Lung (tissue), 12 donors: ENCODE data around the gene FMNL1. TPM values are rescaled to one million over a fixed set of nuclear protein-coding genes. Genes with fewer than 3 reads are reported as not detected.
A peak's percentile ranks its signal among the peaks of the same experiment; 100 is the strongest.

Experiments used
- ATAC-seq: fragments of 200-7000 bp; cut with Tn5 transposase; one replicate; pipeline ENCODE4 v1.9.1; 2020; ENCODE audit warnings: moderate number of reproducible peaks; ENCODE audit not compliant: insufficient read depth, low FRiP score
- DNase-seq, 3 donors: peaks; one replicate each; pipeline ENCODE4 v3.0.0-alpha.2; 2013 to 2017
- H3K27ac ChIP-seq, 2 donors: one replicate each; pipeline ENCODE4 v1.5.1; 2013; ENCODE audit warnings: mild to moderate bottlenecking in 2 of 2, moderate library complexity in 2 of 2, control low read depth in 1 of 2, inconsistent platforms in 1 of 2, low read depth in 1 of 2, low read length in 1 of 2
- H3K27me3 ChIP-seq, 3 donors: one replicate each; pipeline ENCODE4 v1.5.1; 2013; ENCODE audit warnings: low read length in 2 of 3; ENCODE audit not compliant: control insufficient read depth in 3 of 3, insufficient read depth in 3 of 3
- H3K36me3 ChIP-seq, 4 donors: one replicate each; pipeline ENCODE4 v1.5.1; 2013; ENCODE audit warnings: low read length in 4 of 4, mild to moderate bottlenecking in 1 of 4, moderate library complexity in 1 of 4; ENCODE audit not compliant: control insufficient read depth in 4 of 4, insufficient read depth in 4 of 4
- H3K4me1 ChIP-seq, 5 donors: one replicate each; pipeline ENCODE4 v1.5.1; 2013; ENCODE audit warnings: low read length in 5 of 5, mild to moderate bottlenecking in 2 of 5, moderate library complexity in 1 of 5; ENCODE audit not compliant: control insufficient read depth in 5 of 5, insufficient read depth in 5 of 5
- H3K4me3 ChIP-seq: one replicate; pipeline ENCODE4 v1.5.1; 2013; ENCODE audit warnings: mild to moderate bottlenecking, control low read depth, moderate library complexity
- H3K9ac ChIP-seq, 2 donors: one replicate each; pipeline ENCODE4 v1.5.1; 2013; ENCODE audit warnings: low read length in 2 of 2, control low read depth in 1 of 2; ENCODE audit not compliant: insufficient read depth in 1 of 2
- H3K9me3 ChIP-seq, 4 donors: one replicate each; pipeline ENCODE4 v1.5.1; 2013; ENCODE audit warnings: low read length in 3 of 4, mild to moderate bottlenecking in 1 of 4, moderate library complexity in 1 of 4; ENCODE audit not compliant: control insufficient read depth in 4 of 4, insufficient read depth in 3 of 4
- WGBS, 2 donors: extraction: QIAGEN DNeasy Blood & Tissue Kit; methylation state at CpG; one replicate each; pipeline ENCODE4 v1.1.7; 2013; 5-methylcytosine and 5-hydroxymethylcytosine counted together
- polyA plus RNA-seq, 2 donors: library from polyadenylated mRNA; stranded (reverse); fragments of 200-250 nt; gene quantifications; one replicate each; pipeline ENCODE4 v1.2.1, GENCODE V29; 2013
- total RNA-seq, 2 donors: library from RNA; depleted of rRNA in 1 of 2; stranded (reverse); fragments of >200 nt in 1 of 2; gene quantifications; one replicate each; pipeline ENCODE4 v1.2.1, GENCODE V29; 2014 to 2021
- TF ChIP-seq, protein P1 (sequence below): IDR thresholded peaks from 2 replicates; pipeline ENCODE4 v1.5.1; 2012; ENCODE audit warnings: mild to moderate bottlenecking; ENCODE audit errors: control extremely low read depth, extremely low read depth
- donor health status: control.
- donor health status: control.
- donor health status: Bipolar disorder and iron deficiency.
- donor health status: healthy.
- donor health status: DM: yes; HTN: yes; CAD: no.

Gene FMNL1
- total and polyA plus RNA-seq, 4 donors = 25.0 to 135 (median 56.6) TPM

DNA sequence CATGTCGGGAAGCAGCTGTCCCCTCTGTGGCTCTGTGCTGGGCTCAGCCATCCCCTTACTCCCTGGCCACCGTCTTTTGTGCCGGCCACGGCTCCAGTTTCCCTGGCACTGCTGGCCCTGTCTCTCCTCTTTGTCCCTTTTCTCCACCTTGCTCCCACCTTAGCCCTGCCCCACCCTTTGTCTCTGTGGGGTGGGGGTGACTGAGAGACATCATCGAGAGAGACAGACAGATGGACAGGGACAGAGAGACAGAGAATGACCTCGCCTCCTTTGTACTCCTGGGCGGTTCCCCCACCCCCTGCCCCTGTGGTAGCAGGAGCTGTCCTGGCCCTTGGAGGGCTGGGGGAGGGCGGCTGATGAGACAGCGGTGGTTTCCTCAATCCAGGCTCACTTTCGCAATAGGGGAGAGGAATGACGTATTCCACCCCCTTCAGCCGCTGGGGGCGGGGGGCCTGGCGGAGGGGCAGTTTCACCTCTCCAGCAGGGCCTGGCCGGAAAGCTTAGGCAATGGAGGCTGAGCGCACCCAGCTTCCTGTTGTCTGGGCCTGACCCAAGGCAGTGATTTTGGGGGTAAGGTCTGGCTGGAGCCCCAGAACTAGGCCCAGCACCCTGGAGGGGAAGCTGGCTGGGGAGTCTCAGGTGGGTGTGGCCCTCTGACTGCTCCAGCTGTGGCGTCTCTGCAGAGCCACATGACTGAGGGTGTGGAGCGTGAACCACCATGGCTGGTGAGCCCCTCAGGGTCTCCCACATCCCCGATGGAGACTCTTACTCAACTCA is 7.3 kb downstream of the FMNL1 start:
- Histone ChIP-seq H3K4me1 (peaks cover 0 to 28% (median 10%) of the 10 kb centered on the region in 5 donors), H3K36me3 (peaks cover 0 to 5% (median 0%) of the 10 kb centered on the region in 4 donors), H3K9me3 (no peaks in the 10 kb centered on the region), H3K27me3 (peaks cover 0 to 2% (median 0%) of the 10 kb centered on the region in 3 donors), H3K9ac (peak overlapping the region in 1 of 2 donors; percentile 53), H3K4me3 (no peak overlapping the region), H3K27ac (peak overlapping the region; percentile 35 to 87)
- DNase-seq (peak; percentile 84 to 90 (median 85)), ATAC-seq (peak; percentile 58)
- 29 to 39% methylated on average over 19 of the region's 19 CpGs for WGBS, 2 donors
- TF ChIP-seq, protein P1, sequence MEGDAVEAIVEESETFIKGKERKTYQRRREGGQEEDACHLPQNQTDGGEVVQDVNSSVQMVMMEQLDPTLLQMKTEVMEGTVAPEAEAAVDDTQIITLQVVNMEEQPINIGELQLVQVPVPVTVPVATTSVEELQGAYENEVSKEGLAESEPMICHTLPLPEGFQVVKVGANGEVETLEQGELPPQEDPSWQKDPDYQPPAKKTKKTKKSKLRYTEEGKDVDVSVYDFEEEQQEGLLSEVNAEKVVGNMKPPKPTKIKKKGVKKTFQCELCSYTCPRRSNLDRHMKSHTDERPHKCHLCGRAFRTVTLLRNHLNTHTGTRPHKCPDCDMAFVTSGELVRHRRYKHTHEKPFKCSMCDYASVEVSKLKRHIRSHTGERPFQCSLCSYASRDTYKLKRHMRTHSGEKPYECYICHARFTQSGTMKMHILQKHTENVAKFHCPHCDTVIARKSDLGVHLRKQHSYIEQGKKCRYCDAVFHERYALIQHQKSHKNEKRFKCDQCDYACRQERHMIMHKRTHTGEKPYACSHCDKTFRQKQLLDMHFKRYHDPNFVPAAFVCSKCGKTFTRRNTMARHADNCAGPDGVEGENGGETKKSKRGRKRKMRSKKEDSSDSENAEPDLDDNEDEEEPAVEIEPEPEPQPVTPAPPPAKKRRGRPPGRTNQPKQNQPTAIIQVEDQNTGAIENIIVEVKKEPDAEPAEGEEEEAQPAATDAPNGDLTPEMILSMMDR = no peak

DNA sequence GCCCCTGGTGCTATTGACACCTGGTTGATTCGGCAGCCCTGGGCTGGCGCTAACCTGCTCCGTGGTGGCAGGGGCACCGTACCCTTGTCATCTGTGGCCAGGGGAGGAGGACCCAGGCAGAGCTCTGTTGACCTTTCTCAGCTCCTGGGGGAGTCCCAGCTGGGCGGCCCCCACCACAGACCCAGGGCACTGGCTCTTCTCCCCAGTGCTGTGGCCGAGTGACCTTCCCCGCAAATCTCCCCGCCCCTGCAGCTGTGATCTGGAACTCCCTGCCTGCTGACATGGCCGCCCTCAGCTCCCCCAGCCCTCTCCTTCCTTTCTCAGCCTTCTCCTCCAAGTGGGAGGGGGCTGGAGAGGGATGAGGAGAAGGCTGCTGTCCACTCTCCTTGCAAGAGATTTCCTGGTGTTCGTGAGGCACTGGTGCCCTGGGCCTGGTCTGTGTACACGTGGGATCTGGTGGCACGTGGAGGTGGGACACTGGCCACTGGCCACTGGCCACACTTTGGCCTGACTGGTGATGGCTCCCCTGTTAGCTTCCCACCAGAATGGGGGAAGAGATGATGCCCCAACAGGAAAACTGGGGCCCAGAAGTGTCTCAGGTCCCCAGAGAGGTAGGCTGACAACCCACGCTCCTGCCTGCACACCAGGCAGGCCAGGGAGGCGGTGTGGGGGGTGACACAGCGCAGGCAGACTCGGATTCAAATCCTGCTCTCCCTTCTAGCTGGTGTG is 8.2 kb downstream of the FMNL1 start:
- DNase-seq (peak in 1 of 3 donors; percentile 39), ATAC-seq (no peak)
- TF ChIP-seq, protein P1 = no peak
- no peak overlapping the region for H3K4me3 ChIP-seq
- peaks cover 0 to 2% (median 0%) of the 10 kb centered on the region in 3 donors for H3K27me3 ChIP-seq
- H3K4me1 ChIP-seq = peaks cover 0 to 28% (median 10%) of the 10 kb centered on the region in 5 donors
- peak overlapping the region; percentile 35 to 87 for H3K27ac ChIP-seq
- H3K9ac ChIP-seq = no peak overlapping the region
- no peaks in the 10 kb centered on the region for H3K9me3 ChIP-seq
- H3K36me3 ChIP-seq = peaks cover 0 to 7% (median 0%) of the 10 kb centered on the region in 4 donors
- 73 to 78% methylated on average over 16 of the region's 16 CpGs for WGBS, 2 donors

DNA sequence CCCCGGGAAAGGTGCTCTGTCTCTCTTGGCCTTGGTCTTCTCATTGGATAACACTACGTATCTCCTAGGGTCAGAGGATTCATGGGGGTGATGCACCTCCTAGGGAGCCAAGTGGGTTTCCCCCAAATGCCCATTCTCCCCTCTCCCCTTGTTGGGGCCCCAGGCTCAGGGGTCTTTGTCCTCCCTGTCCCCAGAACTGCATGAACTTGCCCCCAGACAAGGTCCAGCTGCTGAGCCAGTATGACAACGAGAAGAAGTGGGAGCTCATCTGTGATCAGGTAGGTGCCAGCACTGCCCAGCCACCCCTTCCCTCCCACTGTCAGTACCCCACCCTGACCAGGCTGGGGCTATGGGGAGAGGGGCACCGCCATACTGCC is 8.7 kb downstream of the FMNL1 start:
- ATAC-seq (no peak), DNase-seq (no peak)
- peaks cover 0 to 2% (median under 1%) of the 10 kb centered on the region in 3 donors for H3K27me3 ChIP-seq
- H3K4me1 ChIP-seq = peaks cover 0 to 28% (median 10%) of the 10 kb centered on the region in 5 donors
- H3K27ac ChIP-seq = no peak overlapping the region
- no peaks in the 10 kb centered on the region for H3K9me3 ChIP-seq
- H3K4me3 ChIP-seq = no peak overlapping the region
- no peak overlapping the region for H3K9ac ChIP-seq
- 92 to 93% methylated on average over 4 of the region's 4 CpGs for WGBS, 2 donors
- TF ChIP-seq, protein P1 = no peak
- H3K36me3 ChIP-seq = peaks cover 0 to 7% (median 0%) of the 10 kb centered on the region in 4 donors
